Globus pallidus (tissue), 1 donor: ENCODE data around the gene ADCY2.

ENCODE experiments used
- DNase-seq: peaks from one replicate; pipeline ENCODE4 v3.0.0-alpha.2; 2015; ENCODE audit warnings: low spot score

ADCY2 gene

GRCh38 chr5:7667216-7667767, 271.4 kb downstream of the ADCY2 start:
- no peak for DNase-seq

- no peak for DNase-seq
Measured at GRCh38 chr5:7668161-7668560, 272.2 kb downstream of the ADCY2 start.

GRCh38 chr5:7668627-7669026, 272.7 kb downstream of the ADCY2 start:
- DNase-seq: no peak

GRCh38 chr5:7671381-7671993, 275.5 kb downstream of the ADCY2 start:
- peak; percentile 33 for DNase-seq

- DNase-seq: no peak
Measured at GRCh38 chr5:7673658-7674057, 277.7 kb downstream of the ADCY2 start.

GRCh38 chr5:7676455-7676854, 280.5 kb downstream of the ADCY2 start:
- DNase-seq: no peak

GRCh38 chr5:7678030-7678429, 282.1 kb downstream of the ADCY2 start:
- no peak for DNase-seq

GRCh38 chr5:7679663-7680062, 283.7 kb downstream of the ADCY2 start:
- DNase-seq: no peak

- DNase-seq: no peak
Measured at GRCh38 chr5:7680260-7680659, 284.3 kb downstream of the ADCY2 start.

- DNase-seq: no peak
Measured at GRCh38 chr5:7682379-7682778, 286.4 kb downstream of the ADCY2 start.

- DNase-seq: no peak
Measured at GRCh38 chr5:7683753-7684152, 287.8 kb downstream of the ADCY2 start.

- DNase-seq: no peak
Measured at GRCh38 chr5:7684826-7685225, 288.9 kb downstream of the ADCY2 start.

GRCh38 chr5:7686794-7687193, 290.9 kb downstream of the ADCY2 start:
- DNase-seq: no peak

- no peak for DNase-seq
Measured at GRCh38 chr5:7690557-7690956, 294.6 kb downstream of the ADCY2 start.

- no peak for DNase-seq
Measured at GRCh38 chr5:7705261-7705660, 309.3 kb downstream of the ADCY2 start.

GRCh38 chr5:7705736-7706135, 309.8 kb downstream of the ADCY2 start:
- DNase-seq: no peak

- DNase-seq: no peak
Measured at GRCh38 chr5:7706256-7706655, 310.3 kb downstream of the ADCY2 start.

GRCh38 chr5:7714119-7714518, 318.2 kb downstream of the ADCY2 start:
- DNase-seq: no peak

GRCh38 chr5:7714697-7715096, 318.8 kb downstream of the ADCY2 start:
- DNase-seq: no peak

- DNase-seq: no peak
Measured at GRCh38 chr5:7717691-7718090, 321.8 kb downstream of the ADCY2 start.

- no peak for DNase-seq
Measured at GRCh38 chr5:7728076-7728475, 332.1 kb downstream of the ADCY2 start.

GRCh38 chr5:7741415-7742065, 345.6 kb downstream of the ADCY2 start:
- DNase-seq: no peak

- DNase-seq: no peak
Measured at GRCh38 chr5:7742241-7742656, 346.3 kb downstream of the ADCY2 start.
